GM19372 (cell line): Measurements from ENCODE around the gene SYNDIG1L.

Source experiments
- ATAC-seq: cut with Tn5 transposase; IDR thresholded peaks from one replicate; pipeline ENCODE4 v1.9.1; 2021; ENCODE audit warnings: mild to moderate bottlenecking, low read depth, moderate library complexity; ENCODE audit not compliant: unreplicated experiment

Gene SYNDIG1L

GRCh38 chr14:74368026-74368425 lies 58.0 kb downstream of the SYNDIG1L start:
- no peak for ATAC-seq

- ATAC-seq, result no peak
Observed at GRCh38 chr14:74364271-74364880, 61.6 kb downstream of the SYNDIG1L start.

- ATAC-seq, result no peak
Observed at GRCh38 chr14:74362361-74362915, 63.6 kb downstream of the SYNDIG1L start.

GRCh38 chr14:74360163-74360562 lies 65.8 kb downstream of the SYNDIG1L start:
- no peak for ATAC-seq

GRCh38 chr14:74358176-74358829 lies 67.7 kb downstream of the SYNDIG1L start:
- ATAC-seq, result no peak

- no peak for ATAC-seq
Observed at GRCh38 chr14:74357585-74357984, 68.4 kb downstream of the SYNDIG1L start.

- ATAC-seq, result no peak
Observed at GRCh38 chr14:74356892-74357575, 69.0 kb downstream of the SYNDIG1L start.
